Transverse colon (tissue), 3 donors: ENCODE results near the gene ARHGEF11.

Experiments used
- CTCF ChIP-seq, 5 experiments: fragments of 200-600 bp in 3 of 5; fragments of 450-650 bp in 2 of 5; sonication (generic) in 3 of 5; IDR thresholded peaks; 1 replicate in 2 of 5; 2 replicates in 3 of 5; pipeline ENCODE4 v1.5.1; 2016 to 2017; ENCODE audit warnings: antibody characterized with exemption in 5 of 5, inconsistent platforms in 3 of 5, mild to moderate bottlenecking in 2 of 5, moderate library complexity in 1 of 5
- EP300 ChIP-seq: sonication (generic); formaldehyde crosslinking; IDR thresholded peaks from one replicate; pipeline ENCODE4 v1.6.1; 2017; ENCODE audit warnings: antibody characterized with exemption, low read depth

- TF ChIP-seq CTCF (IDR thresholded peaks at IDR 0.05) = no peak
- no peak for TF ChIP-seq EP300
Observed at GRCh38 chr1:156921053-156921529, 124.5 kb downstream of the ARHGEF11 start.
